Parathyroid adenoma (tissue), 2 donors: ENCODE results near the gene SLC4A1AP.

Source experiments
- H2AFZ ChIP-seq: fragments of 300-600 bp; sonication (generic); one replicate; pipeline ENCODE4 v1.7.0; 2017; ENCODE audit warnings: antibody characterized with exemption, mild to moderate bottlenecking
- H3K27ac ChIP-seq: fragments of 300-600 bp; sonication (generic); one replicate; pipeline ENCODE4 v1.7.0; 2017
- H3K27me3 ChIP-seq: fragments of 300-600 bp; sonication (generic); one replicate; pipeline ENCODE4 v1.7.0; 2017; ENCODE audit warnings: low read length; ENCODE audit not compliant: control insufficient read depth, insufficient read depth
- H3K36me3 ChIP-seq: fragments of 300-600 bp; sonication (generic); one replicate; pipeline ENCODE4 v1.7.0; 2017; ENCODE audit warnings: low read length; ENCODE audit not compliant: control insufficient read depth, insufficient read depth
- H3K4me1 ChIP-seq: fragments of 300-600 bp; sonication (generic); one replicate; pipeline ENCODE4 v1.7.0; 2017; ENCODE audit warnings: control low read depth
- H3K4me2 ChIP-seq: fragments of 300-600 bp; sonication (generic); one replicate; pipeline ENCODE4 v1.7.0; 2017; ENCODE audit warnings: low read length
- H3K4me3 ChIP-seq: fragments of 300-600 bp; sonication (generic); one replicate; pipeline ENCODE4 v1.7.0; 2017; ENCODE audit warnings: low read depth, low read length
- H3K79me2 ChIP-seq: fragments of 300-600 bp; sonication (generic); one replicate; pipeline ENCODE4 v1.7.0; 2017; ENCODE audit warnings: control low read depth
- H3K9ac ChIP-seq: fragments of 300-600 bp; sonication (generic); one replicate; pipeline ENCODE4 v1.7.0; 2017; ENCODE audit warnings: mild to moderate bottlenecking
- H3K9me3 ChIP-seq: fragments of 300-600 bp; sonication (generic); one replicate; pipeline ENCODE4 v1.7.0; 2017; ENCODE audit warnings: low read length; ENCODE audit not compliant: control insufficient read depth
- TF ChIP-seq, protein P1 (sequence below): fragments of 300-600 bp; sonication (generic); IDR thresholded peaks from one replicate; pipeline ENCODE4 v1.7.0; 2017; ENCODE audit warnings: antibody characterized with exemption, mild to moderate bottlenecking
- donor health status: primary hyperparathyroidism.

SLC4A1AP gene

DNA sequence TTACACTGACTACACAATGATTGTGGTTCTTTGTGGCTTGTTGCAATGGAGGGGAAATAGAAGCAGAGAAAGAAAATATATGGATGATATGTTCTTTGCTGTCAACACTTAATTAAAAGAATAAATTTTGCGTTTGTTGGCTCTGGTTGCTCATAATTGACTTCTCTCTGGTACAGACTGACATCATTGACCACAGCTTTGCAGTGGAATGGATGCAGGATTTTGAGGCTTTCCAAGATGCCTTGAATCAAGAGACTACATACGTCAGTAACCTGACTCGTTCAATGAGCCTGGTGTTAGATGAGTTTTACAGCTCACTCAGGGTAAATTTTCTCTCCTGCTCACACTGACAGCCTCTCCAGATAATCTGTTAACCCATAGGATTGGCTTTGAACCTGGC lies 25.0 kb upstream of the SLC4A1AP start:
- Histone ChIP-seq H3K4me3 (no peak overlapping the region), H3K9me3 (no peaks in the 10 kb centered on the region), H3K27me3 (no peaks in the 10 kb centered on the region), H3K36me3 (no peaks in the 10 kb centered on the region), H2AFZ (no peak overlapping the region), H3K4me2 (no peak overlapping the region), H3K9ac (no peak overlapping the region), H3K79me2 (no peaks in the 10 kb centered on the region), H3K4me1 (no peaks in the 10 kb centered on the region), H3K27ac (no peak overlapping the region)
- TF ChIP-seq, protein P1, sequence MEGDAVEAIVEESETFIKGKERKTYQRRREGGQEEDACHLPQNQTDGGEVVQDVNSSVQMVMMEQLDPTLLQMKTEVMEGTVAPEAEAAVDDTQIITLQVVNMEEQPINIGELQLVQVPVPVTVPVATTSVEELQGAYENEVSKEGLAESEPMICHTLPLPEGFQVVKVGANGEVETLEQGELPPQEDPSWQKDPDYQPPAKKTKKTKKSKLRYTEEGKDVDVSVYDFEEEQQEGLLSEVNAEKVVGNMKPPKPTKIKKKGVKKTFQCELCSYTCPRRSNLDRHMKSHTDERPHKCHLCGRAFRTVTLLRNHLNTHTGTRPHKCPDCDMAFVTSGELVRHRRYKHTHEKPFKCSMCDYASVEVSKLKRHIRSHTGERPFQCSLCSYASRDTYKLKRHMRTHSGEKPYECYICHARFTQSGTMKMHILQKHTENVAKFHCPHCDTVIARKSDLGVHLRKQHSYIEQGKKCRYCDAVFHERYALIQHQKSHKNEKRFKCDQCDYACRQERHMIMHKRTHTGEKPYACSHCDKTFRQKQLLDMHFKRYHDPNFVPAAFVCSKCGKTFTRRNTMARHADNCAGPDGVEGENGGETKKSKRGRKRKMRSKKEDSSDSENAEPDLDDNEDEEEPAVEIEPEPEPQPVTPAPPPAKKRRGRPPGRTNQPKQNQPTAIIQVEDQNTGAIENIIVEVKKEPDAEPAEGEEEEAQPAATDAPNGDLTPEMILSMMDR: no peak

DNA sequence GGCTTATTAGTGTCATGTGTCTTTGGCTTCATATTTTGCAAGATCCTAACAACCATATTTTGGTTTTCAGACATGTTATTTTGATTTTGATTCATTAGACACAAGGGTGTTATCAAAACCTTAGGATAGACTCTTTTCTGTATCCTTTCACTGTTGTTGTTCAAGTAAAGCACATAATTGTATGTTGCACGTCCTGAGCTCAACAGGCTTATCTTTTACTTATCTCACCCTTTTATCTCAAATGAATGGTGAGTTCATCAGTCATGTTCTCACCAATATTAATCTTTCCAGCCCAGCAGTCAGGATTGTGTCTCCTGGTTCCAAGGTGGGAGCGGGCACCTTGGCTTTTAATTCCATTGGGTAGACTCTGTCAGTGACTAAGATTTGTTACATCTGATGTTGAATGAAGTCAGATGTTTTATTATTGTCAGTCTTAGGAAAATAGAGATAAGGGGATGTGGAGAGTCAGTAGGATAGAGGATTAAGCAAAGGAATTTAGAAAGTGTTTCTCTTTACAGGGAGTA lies 22.9 kb upstream of the SLC4A1AP start:
- H3K4me2 ChIP-seq: no peak overlapping the region
- no peak overlapping the region for H3K9ac ChIP-seq
- no peaks in the 10 kb centered on the region for H3K79me2 ChIP-seq
- no peak overlapping the region for H3K4me3 ChIP-seq
- TF ChIP-seq, protein P1: no peak
- H3K36me3 ChIP-seq: no peaks in the 10 kb centered on the region
- H2AFZ ChIP-seq: no peak overlapping the region
- H3K9me3 ChIP-seq: no peaks in the 10 kb centered on the region
- no peaks in the 10 kb centered on the region for H3K27me3 ChIP-seq
- H3K4me1 ChIP-seq: no peaks in the 10 kb centered on the region
- no peak overlapping the region for H3K27ac ChIP-seq

DNA sequence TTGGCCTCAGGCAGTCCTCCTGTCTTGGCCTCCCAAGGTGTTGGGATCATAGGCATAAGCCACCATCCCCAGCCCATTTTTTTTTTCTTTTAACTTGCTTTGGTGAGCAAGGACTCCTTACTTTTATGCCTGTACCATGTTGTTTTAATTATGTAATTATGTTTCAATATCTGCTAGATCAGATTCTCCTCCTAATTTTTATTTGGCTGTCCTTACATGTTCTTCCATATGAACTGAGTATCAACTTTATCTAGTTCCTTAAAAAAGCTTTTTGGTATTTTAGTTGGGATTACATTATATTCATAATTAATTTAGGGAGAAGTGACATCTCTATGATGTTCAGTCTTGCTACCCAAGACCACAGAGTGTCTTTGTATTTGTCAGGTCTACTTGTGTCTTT lies 18.5 kb upstream of the SLC4A1AP start:
- TF ChIP-seq, protein P1: no peak
- Histone ChIP-seq H2AFZ (no peak overlapping the region), H3K9me3 (no peaks in the 10 kb centered on the region), H3K36me3 (no peaks in the 10 kb centered on the region), H3K9ac (no peak overlapping the region), H3K4me2 (no peak overlapping the region), H3K4me3 (no peak overlapping the region), H3K4me1 (no peaks in the 10 kb centered on the region), H3K27me3 (no peaks in the 10 kb centered on the region), H3K79me2 (no peaks in the 10 kb centered on the region), H3K27ac (no peak overlapping the region)

DNA sequence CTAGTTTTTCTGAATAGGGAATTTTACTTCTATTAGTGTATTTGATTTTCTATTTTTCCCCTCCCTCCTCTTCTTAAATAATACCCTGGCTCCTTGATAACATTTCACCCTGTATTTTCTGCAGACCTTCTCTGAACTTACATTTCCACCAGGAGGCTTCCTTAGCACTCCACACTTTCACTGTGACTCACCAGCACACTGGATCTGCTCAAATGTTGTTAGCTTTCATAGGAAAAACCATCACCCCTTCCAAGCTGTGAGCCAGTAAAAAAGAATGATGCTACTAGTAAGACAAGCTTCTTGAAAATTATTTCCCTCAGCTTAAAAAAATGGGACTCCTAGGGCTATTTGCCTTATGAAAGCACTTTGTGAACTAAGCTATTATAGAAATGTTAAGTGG lies 16.4 kb upstream of the SLC4A1AP start:
- H3K36me3 ChIP-seq: no peaks in the 10 kb centered on the region

DNA sequence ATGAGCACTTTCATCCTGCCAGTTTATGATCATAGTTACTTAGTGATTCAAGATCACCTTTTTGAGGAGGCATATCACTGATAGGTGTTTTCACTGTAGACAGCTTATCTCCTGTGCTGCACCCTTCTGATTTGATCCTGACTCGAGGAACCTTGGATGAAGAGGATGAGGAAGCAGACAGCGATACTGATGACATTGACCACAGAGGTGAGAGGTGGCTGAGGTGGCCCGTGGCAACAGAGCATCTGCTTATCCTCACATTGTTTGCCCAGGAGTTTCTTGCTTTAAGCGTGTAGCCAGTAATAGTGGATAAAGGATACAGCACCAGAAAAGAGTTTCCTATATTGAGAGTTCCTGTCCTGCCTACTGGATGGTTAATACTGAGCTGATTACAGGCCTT lies 16.0 kb upstream of the SLC4A1AP start:
- H3K4me1 ChIP-seq: no peaks in the 10 kb centered on the region
- no peaks in the 10 kb centered on the region for H3K36me3 ChIP-seq
- H3K79me2 ChIP-seq: no peaks in the 10 kb centered on the region
- no peak overlapping the region for H3K4me3 ChIP-seq
- no peaks in the 10 kb centered on the region for H3K27me3 ChIP-seq
- H3K9ac ChIP-seq: no peak overlapping the region
- no peak overlapping the region for H3K27ac ChIP-seq
- no peaks in the 10 kb centered on the region for H3K9me3 ChIP-seq
- no peak overlapping the region for H2AFZ ChIP-seq
- TF ChIP-seq, protein P1: no peak
- no peak overlapping the region for H3K4me2 ChIP-seq

More for the DNA sequence above, 16.4 kb upstream of the SLC4A1AP start:
- no peak overlapping the region for H3K27ac ChIP-seq
- H3K4me1 ChIP-seq: no peaks in the 10 kb centered on the region
- no peak overlapping the region for H3K4me3 ChIP-seq
- H3K4me2 ChIP-seq: no peak overlapping the region
- no peaks in the 10 kb centered on the region for H3K27me3 ChIP-seq
- no peaks in the 10 kb centered on the region for H3K9me3 ChIP-seq
- H2AFZ ChIP-seq: no peak overlapping the region
- TF ChIP-seq, protein P1: no peak
- H3K9ac ChIP-seq: no peak overlapping the region
- H3K79me2 ChIP-seq: no peaks in the 10 kb centered on the region
